Cerebellar nuclear complex (tissue), 1 donor: ENCODE measurements around the gene ANO1.
"Not testable (repeated sequence)": the region's sequence is repeated elsewhere in the genome, so short reads cannot be mapped to it uniquely, and the experiment has no call there.

Experiments
- DNase-seq, 2 experiments: peaks; one replicate each; lab custom pipeline; 2025; lab: John Stamatoyannopoulos, UW

The ANO1 gene

DNA sequence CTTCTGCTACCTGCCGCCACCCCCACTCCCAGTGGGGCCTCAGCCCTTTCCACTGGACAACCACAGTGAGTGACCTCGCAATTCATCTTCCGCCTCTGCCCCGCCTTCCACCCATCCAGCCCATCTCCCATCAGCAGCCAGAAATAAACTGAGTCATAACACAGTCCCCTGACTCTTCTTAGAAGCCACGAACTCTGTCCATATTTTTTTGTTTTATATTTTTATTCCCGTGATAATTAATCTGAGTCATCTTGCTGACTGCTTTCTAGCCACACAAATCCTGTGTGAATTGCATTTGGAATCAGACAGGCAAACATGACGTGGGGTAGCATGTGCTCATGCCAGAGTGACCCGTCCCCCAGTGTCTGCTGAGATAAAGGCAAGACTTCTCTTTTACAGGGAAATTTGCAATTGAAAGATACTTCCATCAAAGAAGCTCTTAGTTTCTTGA lies 132.0 kb downstream of the ANO1 start:
- DNase-seq: no peak

DNA sequence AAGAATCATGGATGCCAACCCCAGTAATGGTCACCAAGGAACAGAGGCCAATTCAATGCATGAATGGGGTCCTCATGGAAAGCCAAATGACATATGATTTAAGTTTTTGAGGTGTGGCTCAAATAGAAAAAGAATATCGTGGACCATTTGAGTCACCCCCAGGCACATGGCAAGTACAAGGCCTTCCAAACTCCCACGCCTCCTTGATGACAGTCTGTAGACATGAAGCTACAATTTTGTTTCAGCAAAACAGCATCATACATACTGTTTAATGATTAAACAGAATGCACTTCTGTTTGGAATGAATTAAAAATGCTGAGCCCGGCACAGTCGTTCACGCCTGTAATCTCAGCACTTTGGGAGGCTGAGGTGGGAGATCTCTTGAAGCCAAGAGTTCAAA lies 132.4 kb downstream of the ANO1 start:
- DNase-seq: no peak

DNA sequence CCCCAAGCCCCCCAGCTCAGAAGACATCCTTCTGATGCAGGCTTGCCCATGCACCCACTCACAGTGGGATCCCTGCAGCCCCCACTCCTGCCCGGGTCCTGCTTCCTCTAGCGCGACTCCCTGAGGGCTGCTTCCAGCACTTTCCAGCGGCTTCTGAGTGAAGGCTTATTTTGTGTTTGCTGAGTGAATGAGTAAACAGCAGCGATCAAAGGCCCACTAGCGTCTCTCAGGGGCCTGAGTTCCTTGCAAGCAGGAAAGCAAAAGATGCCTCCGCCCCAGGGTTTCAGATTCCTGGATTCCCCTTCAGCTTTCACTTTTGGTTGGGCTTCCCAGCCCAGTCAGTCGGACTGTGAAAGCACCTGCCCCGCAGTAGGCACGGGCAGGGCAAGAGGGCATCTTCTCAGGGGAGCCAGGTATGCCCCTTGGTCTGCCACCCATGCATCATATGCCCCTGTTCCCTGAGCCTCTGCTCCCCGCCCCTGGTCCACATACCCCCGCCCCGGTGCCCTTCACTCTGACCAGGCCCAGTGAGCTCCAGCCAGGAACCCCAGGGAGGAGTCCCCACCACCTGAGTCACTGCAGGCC lies 134.2 kb downstream of the ANO1 start:
- no peak for DNase-seq

DNA sequence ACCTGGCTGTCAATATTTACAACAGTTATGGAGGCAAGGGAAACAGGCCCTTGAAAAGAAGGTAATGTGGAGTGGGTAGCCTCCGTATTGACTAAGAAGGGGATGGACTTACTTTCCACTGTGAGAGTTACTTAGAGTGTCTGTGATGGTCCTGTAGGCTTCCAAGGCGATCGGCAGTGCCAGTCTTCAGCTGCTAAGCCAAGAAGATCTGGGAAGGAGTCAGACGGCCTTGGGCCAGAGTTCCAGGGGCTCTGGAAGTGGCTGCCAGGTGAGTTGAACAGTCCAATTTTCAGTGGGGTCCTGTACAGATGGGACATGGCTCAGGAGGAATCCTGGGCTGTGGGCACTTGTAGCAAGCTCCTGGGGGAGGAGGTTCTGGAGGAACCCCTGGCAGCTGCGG lies 139.3 kb downstream of the ANO1 start:
- DNase-seq: not testable (repeated sequence)

DNA sequence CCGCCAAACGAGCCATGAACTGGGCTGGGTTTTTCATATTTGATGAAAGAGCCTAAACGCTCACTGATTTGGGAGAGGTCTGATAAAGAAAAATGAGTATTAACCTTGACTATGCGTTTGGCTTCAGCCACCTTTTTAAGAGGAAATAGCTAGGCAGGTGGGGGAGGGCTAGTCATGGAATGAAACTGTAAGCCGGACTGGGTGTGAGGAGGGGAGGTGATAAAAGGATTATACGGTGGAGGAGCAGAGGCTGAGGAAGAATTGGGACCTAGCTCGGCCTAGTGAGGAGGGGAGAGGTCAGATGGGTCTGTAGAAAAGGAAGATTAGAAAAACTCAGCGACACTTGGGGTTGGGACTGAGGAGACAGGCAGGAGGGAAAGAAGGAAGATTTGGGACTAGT lies 140.0 kb downstream of the ANO1 start:
- not testable (repeated sequence) for DNase-seq

DNA sequence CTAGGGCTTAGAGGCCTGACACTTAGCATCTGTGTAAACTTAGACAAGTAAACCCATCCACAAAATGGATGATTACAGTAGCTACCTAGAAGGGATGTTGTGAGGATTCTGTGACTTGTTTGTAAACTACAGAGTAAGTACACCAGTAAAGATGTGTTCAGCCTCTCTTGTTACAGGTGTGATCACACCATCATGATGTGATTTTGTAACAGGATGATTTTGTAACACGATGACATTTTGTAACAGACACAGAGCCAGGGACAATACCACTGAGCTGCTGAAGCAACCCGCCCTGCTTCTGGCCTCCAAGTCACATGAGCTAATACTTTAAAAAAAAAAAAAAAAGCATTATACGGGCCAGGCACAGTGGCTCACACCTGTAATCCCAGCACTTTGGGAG lies 142.0 kb downstream of the ANO1 start:
- no peak for DNase-seq

DNA sequence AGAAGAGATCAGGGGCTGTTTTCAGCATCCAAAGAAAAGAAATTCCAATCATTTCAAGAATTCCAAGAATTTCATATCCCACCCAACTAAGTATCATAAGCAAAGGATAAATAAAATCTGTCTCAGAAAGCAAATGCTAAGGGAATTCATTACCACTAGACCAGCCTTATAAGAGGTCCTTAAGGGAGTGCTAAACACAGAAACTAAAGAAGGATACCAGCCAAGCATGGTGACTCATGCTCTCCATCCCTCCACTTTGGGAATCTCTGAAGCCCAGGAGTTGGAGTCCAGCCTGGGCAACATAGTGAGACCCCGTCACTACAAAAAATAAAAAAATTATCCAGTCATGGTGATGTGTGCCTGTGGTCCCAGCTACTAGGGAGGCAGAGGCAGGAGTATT lies 142.8 kb downstream of the ANO1 start:
- DNase-seq: no peak

DNA sequence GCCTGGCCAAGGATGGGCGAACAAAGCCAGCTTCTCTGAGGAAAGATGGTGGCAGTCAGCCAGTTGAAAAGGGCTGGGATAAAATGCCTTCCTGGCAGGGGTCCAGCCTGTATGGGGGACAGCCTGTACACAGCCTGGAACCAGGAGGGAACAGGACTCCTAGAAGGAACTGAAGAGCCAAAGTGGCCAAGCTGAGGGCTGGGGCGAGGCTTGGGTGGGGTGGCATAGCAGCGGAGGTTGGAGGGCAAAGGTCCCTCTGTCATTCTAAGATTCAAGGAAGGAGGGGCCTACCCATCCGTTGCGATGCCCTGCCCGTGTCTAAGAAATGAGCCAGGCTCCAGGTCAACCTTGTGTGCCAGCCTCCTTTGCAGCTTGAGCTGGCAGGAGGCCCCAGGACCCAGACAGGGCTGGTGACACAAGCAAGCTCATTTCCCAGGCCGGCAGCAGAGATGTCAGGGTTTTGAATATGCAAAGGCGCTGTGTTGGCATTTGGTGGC lies 147.6 kb downstream of the ANO1 start:
- DNase-seq: no peak

DNA sequence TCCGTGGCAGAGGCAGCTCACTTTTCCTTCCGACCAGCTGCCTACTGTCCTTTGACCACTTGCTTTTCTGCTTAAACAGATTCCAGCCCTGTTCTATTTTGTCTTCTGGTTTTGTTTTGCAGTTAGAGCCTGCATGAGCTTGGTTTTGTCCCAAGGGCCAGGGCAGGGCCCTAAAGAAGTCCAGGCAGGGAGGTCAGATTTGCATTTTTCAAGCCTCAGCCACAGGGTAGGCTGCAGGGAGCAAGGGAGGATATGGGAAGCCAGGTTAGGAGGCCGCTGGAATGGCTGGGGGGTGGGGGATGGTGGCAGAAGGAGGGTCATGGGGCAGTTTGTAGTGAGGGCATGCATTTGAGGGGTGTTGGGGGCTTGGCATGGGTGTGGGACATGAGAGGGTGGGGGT lies 148.1 kb downstream of the ANO1 start:
- DNase-seq: no peak

DNA sequence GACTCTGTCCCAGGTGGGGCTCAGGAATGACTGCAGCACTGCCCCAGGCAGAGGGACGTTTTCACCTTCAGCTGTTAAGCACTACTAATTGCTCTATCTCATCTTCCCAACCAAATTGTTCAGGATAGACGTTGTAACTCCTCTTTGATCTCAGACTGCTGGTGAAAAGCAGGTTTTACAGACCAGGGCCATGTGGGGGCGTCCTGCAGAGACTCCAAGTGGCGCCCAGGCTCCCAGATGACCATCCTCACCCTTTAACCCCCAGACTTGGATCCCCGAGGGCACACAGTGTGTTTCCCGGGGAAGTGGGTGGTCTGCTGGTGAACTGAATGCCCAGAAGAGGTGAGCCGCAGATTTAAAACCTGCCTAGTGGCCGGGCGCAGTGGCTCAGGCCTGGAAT lies 148.8 kb downstream of the ANO1 start:
- no peak for DNase-seq

DNA sequence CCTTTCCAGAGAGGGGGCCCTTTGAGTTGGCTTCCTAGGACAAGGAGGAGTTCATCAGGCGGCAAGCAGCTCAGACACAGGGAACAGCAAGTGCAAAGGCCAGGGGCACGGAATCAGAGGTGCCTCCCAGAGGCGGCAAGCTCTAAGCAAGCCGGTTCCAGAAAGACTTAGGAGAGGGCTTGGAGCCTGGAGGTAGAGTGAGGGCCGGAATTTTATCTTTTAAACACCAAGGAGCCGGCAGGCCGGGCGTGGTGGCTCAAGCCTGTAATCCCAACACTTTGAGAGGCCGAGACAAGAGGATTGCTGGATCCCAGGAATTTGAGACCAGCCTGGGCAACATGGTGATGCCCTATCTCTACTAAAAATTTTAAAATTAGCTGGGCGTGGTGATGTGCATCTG lies 151.6 kb downstream of the ANO1 start:
- no peak for DNase-seq

DNA sequence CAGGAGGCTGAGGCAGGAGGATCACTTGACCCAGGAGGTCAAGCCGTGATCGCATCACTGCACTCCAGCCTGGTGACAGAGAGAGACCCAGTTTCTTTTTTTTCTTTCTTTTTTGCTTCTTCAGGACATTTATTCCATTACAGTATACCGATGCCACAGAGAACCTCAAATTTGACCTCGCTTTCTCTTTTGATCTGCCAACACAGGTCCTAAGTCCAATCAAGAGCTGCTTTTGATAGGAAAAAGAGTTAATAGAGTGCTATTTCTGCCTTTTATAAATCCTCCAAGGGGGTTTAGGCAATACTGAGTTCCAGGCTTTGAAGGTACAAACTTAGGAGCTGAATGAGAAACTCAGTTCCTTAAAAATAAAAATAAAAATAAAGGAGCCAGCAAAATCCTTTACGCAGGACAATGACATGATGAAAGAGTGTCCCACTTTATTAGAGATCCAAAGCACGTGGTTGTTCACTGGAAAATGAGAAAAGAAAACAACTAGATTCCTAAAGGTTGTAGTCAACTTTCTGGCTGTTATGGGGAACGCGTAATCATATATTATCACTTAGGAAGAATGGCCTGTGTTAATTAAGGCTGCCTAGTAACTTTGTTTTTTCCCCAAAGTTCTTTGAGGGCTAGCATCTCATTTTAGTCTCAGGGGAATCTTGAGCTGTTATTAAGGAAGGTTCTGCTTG lies 152.2 kb downstream of the ANO1 start:
- no peak for DNase-seq

DNA sequence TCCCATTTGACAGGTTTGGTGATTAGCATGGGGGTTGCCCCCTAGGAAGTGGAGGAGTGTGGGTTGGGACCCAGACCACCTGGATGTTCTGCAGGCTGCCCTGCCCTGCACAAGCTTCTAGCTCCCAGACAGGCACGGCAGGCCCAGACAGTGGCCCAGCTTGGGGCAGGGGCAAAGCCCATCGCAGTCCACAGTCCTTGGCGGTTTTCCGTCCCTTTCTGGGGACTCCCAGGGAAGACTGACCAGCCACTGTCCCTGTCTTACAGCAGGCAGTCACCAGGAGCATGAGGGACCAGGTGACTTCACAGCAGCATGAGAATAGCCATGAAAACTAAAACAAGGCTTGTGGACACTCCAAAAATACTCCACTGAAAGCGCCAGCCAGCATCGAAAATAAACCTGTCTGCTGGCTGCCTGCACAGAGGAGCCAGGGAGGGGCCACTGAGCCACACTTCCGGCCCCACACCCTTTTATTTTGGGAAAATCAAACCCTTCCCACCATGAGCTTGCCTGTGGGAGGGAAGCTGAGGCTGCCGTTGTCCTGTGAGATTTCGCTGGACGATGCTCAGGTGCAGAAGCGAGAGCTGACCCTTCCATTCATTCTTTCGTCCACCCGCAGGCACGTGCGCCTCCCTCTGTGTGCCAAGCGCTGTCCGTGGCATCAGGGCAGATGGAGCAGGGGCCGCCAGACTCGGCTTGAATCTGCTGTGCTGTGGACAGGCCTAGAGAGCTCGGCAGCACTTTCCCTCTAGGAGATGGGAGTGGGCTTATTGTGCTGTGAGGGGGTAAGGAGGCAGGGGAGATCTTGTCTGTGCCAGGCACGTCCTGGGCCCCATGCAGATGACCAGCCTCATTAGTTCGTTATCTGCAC lies 153.0 kb downstream of the ANO1 start:
- DNase-seq: no peak

DNA sequence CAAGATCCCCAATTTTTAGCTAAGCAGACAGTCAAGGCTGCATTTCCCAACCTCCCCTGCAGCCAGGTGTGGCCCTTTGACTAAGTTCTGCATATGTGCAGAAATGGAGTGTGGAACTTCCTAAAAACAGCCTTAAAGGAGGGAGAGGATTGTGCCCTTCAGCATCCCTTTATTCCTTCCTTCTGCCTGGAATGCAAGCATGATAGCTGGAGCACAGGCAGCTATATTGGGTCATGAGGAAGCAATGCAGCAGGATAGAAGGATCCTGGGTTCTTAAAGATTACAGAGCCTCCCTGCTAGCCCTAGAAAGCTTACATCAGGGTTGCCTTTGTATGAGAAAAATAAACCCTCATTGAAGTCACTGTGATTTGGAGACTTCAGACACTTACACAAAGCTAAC lies 154.9 kb downstream of the ANO1 start:
- DNase-seq: no peak

DNA sequence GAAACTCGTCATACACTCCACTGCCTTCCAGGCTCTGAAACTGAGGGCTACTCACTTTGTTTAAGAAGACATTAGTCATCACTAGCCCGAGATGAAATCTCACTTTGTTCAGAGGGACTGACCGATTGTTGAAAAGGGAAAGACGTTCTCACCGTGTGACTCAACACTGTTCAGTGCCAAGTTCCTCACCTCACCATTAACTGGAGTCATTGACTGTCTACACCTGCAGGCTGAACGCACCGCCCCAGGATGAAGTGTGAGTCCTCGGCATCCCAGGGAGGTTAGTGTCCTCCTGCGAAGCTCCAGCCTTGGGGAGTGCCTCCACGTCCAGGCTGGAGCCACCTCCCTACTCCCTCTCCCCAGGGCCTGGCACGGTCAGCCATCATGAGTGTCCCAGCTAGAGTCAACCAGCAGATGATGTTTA lies 155.4 kb downstream of the ANO1 start:
- DNase-seq: no peak

DNA sequence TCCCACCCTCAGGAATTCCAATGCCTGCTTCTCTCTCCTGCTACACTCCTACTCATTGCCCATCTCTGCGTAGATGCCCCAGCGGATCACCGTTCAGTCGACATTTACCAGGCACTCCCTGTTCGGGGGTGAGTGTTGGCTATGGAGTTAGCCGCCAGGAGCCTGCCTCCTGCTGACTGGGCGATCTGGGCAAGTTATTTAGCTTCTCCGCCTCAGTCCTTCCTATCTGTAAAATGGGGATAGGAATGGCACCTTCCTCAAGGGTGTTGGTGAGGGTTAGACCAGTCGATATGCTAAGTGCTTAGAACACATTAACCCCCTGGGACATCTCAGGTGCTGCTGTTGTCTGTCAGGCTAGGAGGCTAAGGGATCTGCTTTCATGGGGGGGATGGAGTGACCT lies 155.8 kb downstream of the ANO1 start:
- no peak for DNase-seq
